HCT116 (cell line): ENCODE data around the gene CASP9. TPM values are rescaled to one million over a fixed set of nuclear protein-coding genes. Genes with fewer than 3 reads are reported as not detected.

Experiments
- ATAC-seq: fragments of 200-7000 bp; cut with Tn5 transposase; 2 replicates; pipeline ENCODE4 v1.9.1; 2020; ENCODE audit warnings: mild to moderate bottlenecking, moderate library complexity
- BruUV-seq: library from RNA; stranded (reverse); fragments of 400-500 nt; replicated peaks from 2 replicates; lab custom pipeline; 2021; lab: Mats Ljungman, UMichigan
- CTCF ChIA-PET: fragments of 300-600 bp; sonication (Branson Sonifier 250); formaldehyde crosslinking; loops from one replicate; lab custom pipeline; 2021; ENCODE audit warnings: antibody characterized with exemption; lab: Charles Lee
- POLR2A ChIA-PET: fragments of 300-600, 350-600 bp; sonication (Branson Sonifier 250); formaldehyde crosslinking; loops from one replicate; lab custom pipeline; 2021; ENCODE audit warnings: antibody characterized with exemption; lab: Charles Lee
- RAD21 ChIA-PET, 2 experiments: fragments of 300-600 bp; sonication (Branson Sonifier 250); formaldehyde crosslinking; loops; one replicate each; lab custom pipeline; 2023; ENCODE audit warnings: low total read pairs in 2 of 2; ENCODE audit not compliant: uncharacterized antibody in 2 of 2, unreplicated experiment in 2 of 2, low non-redundant PET in 1 of 2; lab: Charles Lee
- DNase-seq: peaks from one replicate; pipeline ENCODE4 v3.0.0-alpha.2; 2010; ENCODE audit warnings: low read depth, low spot score
- H2AFZ ChIP-seq: fragments of 200-600 bp; shearing (Covaris generic), sonication (generic); 2 replicates; pipeline ENCODE4 v1.6.1; 2017; ENCODE audit warnings: low read depth, mixed run types, mixed read lengths, antibody characterized with exemption, low read length; ENCODE audit not compliant: poor library complexity, severe bottlenecking
- H3K27ac ChIP-seq: 2 replicates; pipeline ENCODE4 v1.5.1; 2012; ENCODE audit warnings: low read depth, low read length
- H3K27me3 ChIP-seq: fragments of 200-600 bp; sonication (generic); 2 replicates; pipeline ENCODE4 v1.6.1; 2016; ENCODE audit warnings: mixed run types, low read length, mixed read lengths; ENCODE audit not compliant: insufficient read depth
- H3K36me3 ChIP-seq, 2 experiments: fragments of 200-500 bp in 1 of 2; fragments of 200-600 bp in 1 of 2; sonication (Bioruptor generic) in 1 of 2; sonication (generic) in 1 of 2; 2 replicates each; pipeline versions ENCODE4 v1.5.1 to v1.6.1; 2014 to 2016; ENCODE audit warnings: low read length in 2 of 2, inconsistent platforms in 1 of 2, mixed read lengths in 1 of 2, mixed run types in 1 of 2; ENCODE audit not compliant: insufficient read depth in 2 of 2, control insufficient read depth in 1 of 2
- H3K4me1 ChIP-seq, 2 experiments: fragments of 200-600 bp in 1 of 2; sonication (generic) in 1 of 2; 2 replicates each; pipeline versions ENCODE4 v1.5.1 to v1.6.1; 2012 to 2017; ENCODE audit warnings: low read length in 2 of 2, inconsistent platforms in 1 of 2, mild to moderate bottlenecking in 1 of 2, mixed read lengths in 1 of 2, mixed run types in 1 of 2, moderate library complexity in 1 of 2; ENCODE audit not compliant: insufficient read depth in 2 of 2, control insufficient read depth in 1 of 2
- H3K4me2 ChIP-seq: fragments of 200-600 bp; sonication (generic); 2 replicates; pipeline ENCODE4 v1.6.1; 2017; ENCODE audit warnings: mixed run types, low read length, mixed read lengths
- H3K4me3 ChIP-seq, 2 experiments: fragments of 200-600 bp in 1 of 2; sonication (generic) in 1 of 2; replicated peaks in 1 of 2; 2 replicates each; pipeline ENCODE4 v1.5.1; 2011 to 2016; ENCODE audit warnings: low read length in 2 of 2, control low read depth in 1 of 2, low read depth in 1 of 2, mild to moderate bottlenecking in 1 of 2, mixed read lengths in 1 of 2, mixed run types in 1 of 2
- H3K79me2 ChIP-seq: fragments of 200-600 bp; sonication (generic); 2 replicates; pipeline ENCODE4 v1.6.1; 2017; ENCODE audit warnings: mild to moderate bottlenecking, mixed run types, low read length, moderate library complexity, mixed read lengths; ENCODE audit not compliant: insufficient read depth
- H3K9ac ChIP-seq: fragments of 200-600 bp; sonication (generic); 2 replicates; pipeline ENCODE4 v1.6.1; 2016; ENCODE audit warnings: low read length, mixed read lengths
- H3K9me2 ChIP-seq: fragments of 200-600 bp; sonication (generic), shearing (Covaris generic); 2 replicates; pipeline ENCODE4 v1.6.1; 2017; ENCODE audit warnings: mixed run types, mild to moderate bottlenecking, moderate library complexity; ENCODE audit not compliant: insufficient read depth
- H3K9me3 ChIP-seq, 2 experiments: fragments of 200-500 bp in 1 of 2; fragments of 200-600 bp in 1 of 2; sonication (Bioruptor generic) in 1 of 2; sonication (generic) in 1 of 2; 2 replicates each; pipeline ENCODE4 v1.6.1; 2014 to 2017; ENCODE audit warnings: low read length in 2 of 2, mixed read lengths in 2 of 2, inconsistent platforms in 1 of 2, low read depth in 1 of 2, mild to moderate bottlenecking in 1 of 2, mixed run types in 1 of 2, moderate library complexity in 1 of 2; ENCODE audit not compliant: control insufficient read depth in 1 of 2, insufficient read depth in 1 of 2
- H4K20me1 ChIP-seq: fragments of 200-600 bp; sonication (generic), shearing (Covaris generic); 2 replicates; pipeline ENCODE4 v1.6.1; 2017; ENCODE audit warnings: mixed run types, mild to moderate bottlenecking, moderate library complexity; ENCODE audit not compliant: insufficient read depth
- CEBPB ChIP-seq: IDR thresholded peaks from 2 replicates; pipeline ENCODE4 v1.6.1; 2012; ENCODE audit warnings: low read depth
- REST ChIP-seq: IDR thresholded peaks from 2 replicates; pipeline ENCODE4 v1.6.1; 2012; ENCODE audit warnings: low read depth
- SIN3A ChIP-seq: IDR thresholded peaks from 2 replicates; pipeline ENCODE4 v1.6.1; 2012; ENCODE audit warnings: low read depth
- ZBTB33 ChIP-seq: IDR thresholded peaks from 2 replicates; pipeline ENCODE4 v1.6.1; 2011; ENCODE audit warnings: mild to moderate bottlenecking, low read length, moderate library complexity; ENCODE audit not compliant: insufficient replicate concordance; ENCODE audit errors: extremely low read depth
- ZFX ChIP-seq: fragments of 450-650 bp; IDR thresholded peaks from 2 replicates; pipeline ENCODE4 v1.6.1; 2017
- intact Hi-C: fragments of 100-400 bp; cut with micrococcal nuclease; formaldehyde crosslinking; loops from 2 replicates; pipeline ENCODE4 v1.10.0; 2022
- total RNA-seq: library from RNA; stranded (reverse); gene quantifications from one replicate; pipeline ENCODE4 v1.2.1, GENCODE V29; 2021; ENCODE audit not compliant: unreplicated experiment

Gene CASP9
- total RNA-seq, 1 experiment from 2014 or later: 10.6 TPM

- Histone ChIP-seq H4K20me1 (no peaks in the 10 kb centered on the region), H3K36me3 (no peaks in the 10 kb centered on the region), H3K9me3 (peaks cover 0 to 3% of the 10 kb centered on the region in 2 experiments; a peak in 1 of 4 replicates), H3K27me3 (no peaks in the 10 kb centered on the region), H3K9ac (no peak overlapping the region), H3K79me2 (no peaks in the 10 kb centered on the region), H3K4me3 (no peak overlapping the region), H3K4me2 (no peak overlapping the region), H3K4me1 (no peaks in the 10 kb centered on the region), H3K9me2 (no peaks in the 10 kb centered on the region), H2AFZ (no peak overlapping the region), H3K27ac (no peak overlapping the region)
- TF ChIP-seq SIN3A (no peak), ZFX (no peak), REST (no peak), CEBPB (no peak), ZBTB33 (no peak)
- ATAC-seq: no peak
- RAD21 ChIA-PET: no interaction called here
- intact Hi-C loops: no loop called here
- POLR2A ChIA-PET: no interaction called here
- no TSS peak for BruUV-seq
- CTCF ChIA-PET: no interaction called here
- DNase-seq: no peak
These were observed 70.3 kb downstream of the CASP9 start for GRCh38 chr1:15453734-15454133.
